ENCODE results near the gene LMX1B.

The LMX1B gene

GRCh38 chr9:126658201-126658825 lies 44.6 kb downstream of the LMX1B start:
- no peak for DNase-seq (ENCODE audit: low read depth, low spot score)

DNA sequence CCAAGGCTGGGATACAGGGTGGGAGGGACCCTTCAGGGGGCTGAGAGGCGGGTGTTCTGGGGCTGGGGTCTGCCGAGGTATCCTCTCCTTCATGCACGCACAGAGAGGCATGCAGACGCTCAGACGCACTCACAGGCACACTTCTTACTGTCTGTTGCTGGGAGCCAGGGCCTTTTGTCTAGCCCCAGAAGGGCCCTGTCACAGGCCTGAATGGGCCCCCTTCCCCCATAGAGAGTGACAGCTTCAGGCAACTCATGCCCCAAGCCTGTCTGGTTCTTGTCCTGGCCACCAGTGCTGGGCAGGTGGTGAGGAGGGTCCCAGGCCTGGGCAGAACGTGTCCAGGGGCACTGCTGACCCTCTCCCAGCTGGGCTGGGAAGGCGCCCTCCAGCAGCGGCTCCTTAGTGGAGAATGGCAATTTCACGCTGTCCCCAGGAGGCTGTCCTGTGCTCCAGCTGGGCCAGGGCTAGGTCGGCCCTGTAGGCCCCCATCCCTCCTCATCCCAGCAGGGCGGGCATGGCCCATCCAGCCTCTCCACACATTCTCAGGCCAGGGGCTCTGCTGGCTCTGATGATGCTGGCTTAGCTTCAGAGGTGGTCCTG lies 45.3 kb downstream of the LMX1B start:
- no peak for DNase-seq (ENCODE audit: low read depth, low spot score)

GRCh38 chr9:126661122-126661520 lies 47.4 kb downstream of the LMX1B start:
- no peak for DNase-seq (ENCODE audit: low read depth, low spot score)

DNA sequence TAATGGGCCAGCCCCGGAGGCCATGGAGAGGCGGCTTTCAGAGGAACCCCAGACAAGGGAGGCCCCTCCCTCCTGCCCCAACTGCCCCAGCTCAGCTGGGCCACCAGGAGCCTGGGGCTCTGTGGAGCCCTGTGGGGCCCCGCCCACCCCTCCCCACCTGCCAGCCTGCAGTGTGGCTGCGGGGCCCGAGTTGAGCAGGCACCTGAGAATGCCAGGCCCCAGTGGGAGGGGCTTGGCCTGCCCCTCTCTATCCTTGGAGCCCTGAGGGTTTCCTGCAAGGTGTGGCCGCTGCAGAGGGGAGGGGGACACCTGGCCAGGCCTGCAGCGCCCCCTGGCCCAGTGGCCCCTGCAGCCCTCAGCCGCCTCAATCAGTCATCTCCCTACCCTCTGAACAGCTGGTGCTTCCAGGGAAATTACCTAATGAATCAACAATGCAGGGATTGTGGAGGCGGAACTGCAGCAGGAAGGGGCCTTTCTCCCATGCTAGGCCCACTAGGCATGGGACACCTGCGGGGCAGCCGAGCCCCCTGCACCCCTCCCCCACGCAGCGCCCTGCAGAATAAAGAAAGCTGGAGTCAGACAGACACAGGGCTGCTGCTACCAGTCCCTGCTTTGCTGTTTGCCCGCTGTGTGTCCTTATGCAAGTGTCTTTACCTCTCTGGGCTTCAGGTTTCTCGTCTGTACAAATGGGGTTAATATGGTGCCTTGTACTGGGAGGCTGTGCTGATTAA lies 48.0 kb downstream of the LMX1B start:
- DNase-seq (ENCODE audit: low read depth, low spot score): peak; percentile 74

- DNase-seq (ENCODE audit: low read depth, low spot score): no peak
Observed at GRCh38 chr9:126663661-126664072, 49.9 kb downstream of the LMX1B start.

DNA sequence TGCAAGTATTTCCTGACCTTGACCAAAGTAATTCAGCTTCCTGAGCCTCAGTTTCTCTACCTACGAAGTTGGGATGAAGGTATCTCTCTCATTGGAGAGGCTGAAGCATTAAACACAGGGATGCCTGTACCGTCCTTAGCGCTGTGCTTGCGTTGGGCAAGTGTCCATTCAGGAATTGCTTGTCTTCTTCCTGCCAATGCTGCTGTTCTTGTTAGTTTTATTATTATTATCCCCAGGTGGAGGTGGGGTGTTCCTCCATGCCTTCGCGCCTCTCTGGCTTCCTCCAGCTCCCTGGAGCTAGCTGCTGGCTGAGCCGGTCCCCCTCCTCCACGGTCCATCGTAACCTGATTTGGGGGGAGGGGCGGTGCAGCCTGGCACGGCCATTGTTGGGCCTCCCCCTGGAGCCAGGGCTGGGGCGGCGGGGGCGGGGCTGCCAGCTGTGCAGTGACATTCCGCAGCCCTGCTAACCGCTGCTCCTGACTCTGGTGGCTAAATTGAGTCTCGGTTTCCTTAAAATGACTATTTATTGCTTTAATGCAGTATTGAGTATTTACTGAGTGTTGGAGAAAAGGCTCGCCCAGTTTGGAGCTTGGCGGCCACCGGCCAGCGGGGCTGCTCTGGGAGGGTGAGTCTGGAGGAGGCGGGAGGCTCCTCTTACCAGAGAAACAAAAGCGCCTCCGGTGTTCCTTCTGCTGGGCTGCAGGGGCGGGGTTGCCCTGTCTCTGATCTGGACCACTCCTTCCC lies 51.3 kb downstream of the LMX1B start:
- DNase-seq (ENCODE audit: low read depth, low spot score): no peak

GRCh38 chr9:126665644-126666035 lies 51.9 kb downstream of the LMX1B start:
- DNase-seq (ENCODE audit: low read depth, low spot score): no peak

- DNase-seq (ENCODE audit: low read depth, low spot score): no peak
Observed at GRCh38 chr9:126666155-126666803, 52.6 kb downstream of the LMX1B start.

DNA sequence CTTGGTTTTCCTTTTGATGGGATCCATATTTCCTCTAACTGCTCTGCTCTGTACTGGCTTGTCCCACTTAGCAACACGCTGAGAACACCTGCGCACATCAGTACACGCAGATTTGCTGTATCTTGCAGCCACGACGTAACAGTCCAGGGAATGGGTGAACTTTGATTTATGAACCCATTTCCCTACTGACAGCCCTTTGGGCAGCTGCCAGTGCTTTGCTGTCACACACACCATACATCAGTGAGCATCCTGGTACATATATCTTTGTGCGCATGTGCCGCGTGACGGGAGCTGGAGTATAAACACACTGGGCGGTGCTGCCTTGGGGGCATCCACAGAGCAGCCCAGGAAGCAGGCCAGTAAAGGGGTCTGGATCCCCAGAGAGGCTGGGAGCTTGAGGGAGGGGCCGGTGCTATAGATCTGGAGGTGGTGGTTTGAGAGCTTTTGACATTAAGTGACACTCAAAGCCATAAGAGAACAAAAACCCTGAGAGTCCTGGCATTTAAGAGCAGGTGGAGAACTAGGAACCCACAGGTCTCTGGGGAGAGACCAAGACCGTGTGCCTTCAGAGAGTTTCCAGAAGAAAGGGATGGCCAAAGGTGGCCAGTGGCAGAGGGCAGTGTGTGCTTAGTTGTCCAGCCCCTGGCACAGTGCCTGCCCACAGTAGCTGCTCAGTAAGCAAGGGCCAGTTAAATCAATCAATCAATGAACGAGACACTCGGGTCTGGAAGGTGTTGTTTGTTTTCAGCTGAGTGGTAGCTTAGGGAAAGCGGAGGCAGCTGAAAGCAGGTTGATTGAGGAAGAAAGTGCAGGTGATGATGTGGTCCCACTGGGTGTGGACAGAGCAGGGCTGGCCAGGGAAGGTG lies 53.7 kb downstream of the LMX1B start:
- no peak for DNase-seq (ENCODE audit: low read depth, low spot score)

GRCh38 chr9:126668058-126668457 lies 54.3 kb downstream of the LMX1B start:
- no peak for DNase-seq (ENCODE audit: low read depth, low spot score)

GRCh38 chr9:126669108-126669507 lies 55.4 kb downstream of the LMX1B start:
- no peak for DNase-seq (ENCODE audit: low read depth, low spot score)

DNA sequence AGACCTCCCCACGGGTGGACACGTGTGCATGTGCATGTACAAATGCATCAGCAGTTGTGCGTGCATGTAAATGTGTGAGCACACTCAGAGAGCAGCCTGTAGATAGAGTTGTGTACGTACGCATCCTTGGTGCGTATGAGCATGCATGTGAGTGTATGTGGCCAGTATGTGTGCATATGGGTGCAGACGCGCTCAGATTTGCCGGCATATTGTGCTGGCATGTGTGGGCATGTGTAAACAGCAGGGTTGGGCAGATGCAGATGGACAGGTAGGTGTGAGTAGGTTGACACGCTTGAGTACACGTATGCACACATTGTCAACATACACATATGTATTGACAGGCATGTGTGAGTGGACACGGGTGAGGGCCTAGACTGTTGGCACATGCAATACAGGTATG lies 56.5 kb downstream of the LMX1B start:
- no peak for DNase-seq (ENCODE audit: low read depth, low spot score)

DNA sequence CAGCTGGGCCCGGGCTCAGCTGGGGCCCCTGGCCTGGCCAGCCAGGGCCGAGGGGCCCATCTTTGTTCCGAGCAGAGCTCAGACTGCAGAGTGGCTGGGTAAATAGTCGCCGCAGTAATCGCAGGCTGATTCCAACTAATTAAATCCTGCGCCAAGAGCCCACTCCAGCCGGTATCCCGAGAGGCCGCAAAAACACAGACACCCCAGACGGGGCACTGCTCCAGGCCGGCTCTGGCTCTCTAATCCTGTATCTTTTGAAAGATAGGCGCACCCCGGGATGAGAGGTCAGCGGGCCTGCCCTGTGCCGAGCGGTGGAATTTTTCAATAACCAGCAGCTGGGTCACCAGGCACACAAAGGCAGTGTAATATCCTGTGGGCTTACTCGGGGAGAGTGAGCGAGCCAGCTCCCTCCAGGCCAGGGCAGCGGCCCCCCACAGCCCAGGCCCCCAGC lies 57.7 kb downstream of the LMX1B start:
- DNase-seq (ENCODE audit: low read depth, low spot score): no peak

DNA sequence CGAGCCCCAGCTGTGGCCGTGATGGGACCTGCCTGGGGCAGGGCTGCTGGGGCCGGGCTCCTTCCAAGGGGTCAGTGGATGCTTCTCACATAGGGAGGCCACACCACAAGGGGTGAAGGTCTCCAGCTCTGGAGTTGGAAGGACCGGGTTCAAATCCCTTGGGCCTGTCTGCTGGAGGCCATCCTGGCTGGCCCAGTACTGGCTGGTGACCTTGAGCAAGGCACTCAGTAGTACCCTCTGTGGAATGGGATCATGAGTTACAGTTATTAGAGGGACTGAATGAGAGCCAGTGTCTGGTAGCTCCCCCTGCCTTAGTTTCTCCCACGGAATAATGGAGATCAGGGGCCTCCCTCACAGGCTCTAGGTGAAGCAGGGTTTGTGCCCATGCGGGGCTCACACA lies 58.3 kb downstream of the LMX1B start:
- DNase-seq (ENCODE audit: low read depth, low spot score): no peak

DNA sequence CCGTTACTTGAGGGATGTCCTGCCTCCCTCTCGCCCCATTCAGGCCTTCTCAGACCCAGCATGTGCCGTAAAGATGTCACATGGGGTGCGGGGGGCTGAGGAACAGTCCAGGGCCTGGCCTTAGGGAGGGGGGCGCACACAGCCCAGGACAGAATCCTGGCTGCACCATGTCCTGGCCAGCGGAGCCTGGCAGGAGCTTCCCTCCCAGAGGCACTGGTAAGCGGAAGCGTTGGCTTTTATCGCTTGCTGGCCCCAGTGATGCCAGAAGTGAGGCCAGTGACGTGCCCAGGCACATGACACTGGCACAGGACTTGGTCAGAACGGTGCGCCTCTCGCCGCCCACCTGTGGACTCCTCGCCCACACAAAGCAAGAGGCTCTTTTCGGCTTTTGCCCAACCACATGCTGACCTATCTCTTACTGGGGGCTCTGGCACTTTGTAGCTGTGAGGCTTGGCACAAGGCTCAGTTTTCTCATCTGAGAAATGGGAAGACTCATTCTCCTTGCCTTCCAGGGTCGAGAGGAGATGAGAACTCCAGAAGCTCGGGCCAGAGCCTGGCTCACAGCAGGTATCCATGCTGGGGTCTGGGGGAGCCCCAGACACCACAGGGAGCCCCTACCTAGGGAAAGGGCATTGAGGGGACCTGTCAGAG lies 59.0 kb downstream of the LMX1B start:
- no peak for DNase-seq (ENCODE audit: low read depth, low spot score)

DNA sequence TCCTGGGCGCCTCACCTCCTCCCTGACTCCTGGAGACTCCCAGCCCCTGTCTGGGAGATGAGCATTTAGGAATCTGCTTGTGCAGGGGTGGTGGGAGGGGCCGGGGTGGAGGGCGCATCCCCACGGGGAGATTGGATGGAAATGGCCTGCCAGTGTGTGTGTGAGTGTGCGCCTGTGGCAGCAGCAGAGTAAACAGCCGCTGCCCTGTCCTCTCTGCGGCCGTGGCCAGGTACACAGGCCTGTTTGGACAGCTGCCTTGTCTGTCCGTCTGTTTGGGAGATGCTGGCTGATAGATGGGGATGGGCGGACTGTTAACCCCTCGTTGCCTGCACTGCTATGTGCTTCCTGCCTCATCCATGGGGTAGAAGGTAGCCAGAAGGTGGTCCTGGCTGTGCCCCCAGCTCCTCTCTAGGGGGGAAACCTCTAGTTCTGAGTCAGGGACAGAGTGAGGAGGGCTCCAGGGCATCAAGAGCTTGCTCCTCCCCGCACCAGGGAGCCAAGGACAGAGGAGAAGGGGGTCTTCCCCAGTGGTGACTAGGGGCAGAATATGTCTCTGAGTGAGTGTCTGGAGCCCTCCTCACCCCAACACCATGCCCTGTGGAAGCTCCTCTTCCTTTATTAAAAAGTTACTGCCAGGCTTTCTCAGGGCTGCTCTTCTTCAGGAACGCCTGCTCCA lies 60.1 kb downstream of the LMX1B start:
- no peak for DNase-seq (ENCODE audit: low read depth, low spot score)

DNA sequence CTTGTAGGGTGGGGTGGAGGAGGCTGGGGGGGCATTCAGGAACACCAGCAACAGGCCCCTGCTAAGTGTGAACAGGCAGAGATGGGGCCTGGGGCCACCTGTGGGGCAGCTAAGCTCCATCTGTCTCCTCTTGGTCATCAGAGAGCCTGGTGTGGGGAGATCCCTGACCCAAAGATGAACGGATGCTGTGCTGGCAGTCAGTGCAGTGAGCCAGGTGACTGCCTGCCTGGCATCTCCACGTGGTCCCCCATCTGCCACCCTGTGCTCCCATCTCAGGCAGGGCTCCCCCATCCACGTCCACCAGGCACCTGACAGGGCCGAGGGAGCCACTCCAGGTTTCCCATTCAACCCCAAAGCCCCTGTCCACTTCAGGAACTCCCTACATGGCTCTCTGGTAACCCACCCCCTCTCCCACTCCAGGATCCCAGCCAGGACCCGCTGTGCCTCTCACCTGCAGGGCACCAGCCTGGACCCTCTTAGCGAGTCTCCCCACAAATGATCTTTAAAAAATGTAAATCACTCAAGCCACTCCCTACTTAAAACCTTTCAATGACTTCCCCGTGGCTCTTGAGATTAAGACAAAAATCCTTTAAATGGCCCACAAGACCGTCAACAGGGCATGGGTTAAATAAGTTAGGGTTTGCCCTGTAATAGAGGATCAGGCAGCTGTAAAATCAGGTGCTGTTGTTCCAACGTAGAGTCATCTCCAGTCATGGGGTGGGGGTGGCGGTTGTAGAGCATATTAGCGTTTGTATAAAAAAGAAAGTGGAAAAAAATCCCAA lies 60.8 kb downstream of the LMX1B start:
- no peak for DNase-seq (ENCODE audit: low read depth, low spot score)

DNA sequence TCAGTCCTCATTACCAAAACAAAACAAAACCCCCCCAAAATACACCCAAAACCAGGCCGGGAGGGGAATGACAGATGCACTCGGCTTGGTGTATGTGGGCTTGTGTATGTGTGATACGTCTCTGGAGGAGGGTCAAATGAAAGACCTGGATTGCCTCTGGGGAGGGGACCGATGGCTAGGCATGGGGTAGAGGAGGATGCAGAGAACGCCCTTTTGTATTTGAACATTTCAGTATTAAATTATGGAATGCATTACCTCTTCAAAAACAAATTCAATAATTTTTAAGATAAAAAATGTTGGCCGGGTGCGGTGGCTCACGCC lies 61.4 kb downstream of the LMX1B start:
- DNase-seq (ENCODE audit: low read depth, low spot score): no peak

DNA sequence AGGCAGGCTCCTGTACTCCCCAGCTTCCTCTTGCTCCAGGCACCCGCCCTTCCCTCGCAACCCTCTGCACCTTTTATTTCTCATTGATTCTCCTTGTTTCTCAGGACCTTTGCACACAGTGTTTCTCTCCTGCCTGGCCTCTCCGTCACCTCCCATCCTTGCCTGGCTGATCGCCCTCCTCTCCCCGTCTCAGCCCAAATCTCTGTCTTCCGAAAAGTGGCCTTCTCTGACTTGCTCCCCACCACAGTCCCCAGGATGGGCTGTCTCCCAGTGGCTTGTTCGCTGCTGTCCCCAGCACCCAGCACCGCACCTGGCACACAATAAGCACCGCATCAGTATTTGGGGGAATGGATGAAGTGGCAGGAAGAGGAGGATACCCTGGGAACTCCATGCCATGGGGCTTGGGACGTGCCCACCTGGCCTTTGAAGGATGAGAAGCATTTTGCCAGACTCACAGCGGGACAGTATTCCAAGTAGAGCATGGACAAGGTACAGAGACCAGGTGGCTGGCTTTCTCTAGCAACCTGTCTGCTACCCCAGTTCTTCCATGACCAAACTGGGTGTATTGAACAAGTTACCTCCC lies 62.5 kb downstream of the LMX1B start:
- no peak for DNase-seq (ENCODE audit: low read depth, low spot score)
